Posterior vena cava (tissue), 2 donors: ENCODE results near the gene TANC2. TPM values are rescaled to one million over a fixed set of nuclear protein-coding genes. Genes with fewer than 3 reads are reported as not detected.
"Not testable (repeated sequence)": the region's sequence is repeated elsewhere in the genome, so short reads cannot be mapped to it uniquely, and the experiment has no call there.

Experiments
- DNase-seq: peaks from one replicate; pipeline ENCODE4 v3.0.0-alpha.2; 2020; ENCODE audit warnings: low spot score
- intact Hi-C, 2 donors: fragments of 100-400 bp; cut with DNase I; formaldehyde crosslinking; loops; one replicate each; pipeline versions ENCODE4 v1.14.1 to v1.14.2; 2022 to 2023
- total RNA-seq, 2 donors: library from RNA; stranded (reverse); fragmentation: NEBNext Ultra II Directional; extraction: Animal tissue kit (Norgen Biotek cat#: 25700); gene quantifications; one replicate each; pipeline ENCODE4 v1.2.1, GENCODE V29; 2021
- donor health status: DM: yes; HTN: yes; CAD: no.
- donor health status: DM: yes; HTN: yes; CAD: no.

TANC2 gene
- total RNA-seq, 2 donors from 2014 or later, result 24.9 to 36.1 TPM

- intact Hi-C loops, result no loop called here
- no peak for DNase-seq
Measured at GRCh38 chr17:62950067-62950466, 16.0 kb upstream of the TANC2 start.

- intact Hi-C loops, result no loop called here
- DNase-seq, result no peak
Measured at GRCh38 chr17:62955841-62956352, 10.1 kb upstream of the TANC2 start.

- intact Hi-C loops, result no loop called here
- DNase-seq, result no peak
Measured at GRCh38 chr17:62963296-62963695, 2.7 kb upstream of the TANC2 start.

- intact Hi-C loops, result no loop called here
- DNase-seq, result no peak
Measured at GRCh38 chr17:62964506-62964905, 1.5 kb upstream of the TANC2 start.

- intact Hi-C loops, result loop anchor here (5.0 kb wide), 2 partner anchors 258 to 263 kb away; no protein-coding TSS in a partner anchor
- DNase-seq, result no peak
Measured at GRCh38 chr17:62965174-62965685, 805 bp upstream of the TANC2 start.

GRCh38 chr17:62966426-62967204, 580 bp downstream of the TANC2 start:
- intact Hi-C loops, result loop anchor here (5.0 kb wide), 2 partner anchors 259 to 264 kb away; no protein-coding TSS in a partner anchor
- no peak for DNase-seq

- DNase-seq, result no peak
- intact Hi-C loops, result loop anchor here (5.0 kb wide), 2 partner anchors 260 to 265 kb away; no protein-coding TSS in a partner anchor
Measured at GRCh38 chr17:62967205-62967529, 1.1 kb downstream of the TANC2 start.

GRCh38 chr17:62968445-62968923, 2.4 kb downstream of the TANC2 start:
- intact Hi-C loops, result loop anchor here (5.0 kb wide), 2 partner anchors 261 to 266 kb away; no protein-coding TSS in a partner anchor

GRCh38 chr17:62970610-62971009, 4.6 kb downstream of the TANC2 start:
- no peak for DNase-seq
- intact Hi-C loops, result no loop called here

More at GRCh38 chr17:62968445-62968923, 2.4 kb downstream of the TANC2 start:
- DNase-seq, result no peak

- intact Hi-C loops, result no loop called here
Measured at GRCh38 chr17:62971853-62972252, 5.8 kb downstream of the TANC2 start.

GRCh38 chr17:62974788-62975187, 8.8 kb downstream of the TANC2 start:
- no peak for DNase-seq
- intact Hi-C loops, result no loop called here

More at GRCh38 chr17:62971853-62972252, 5.8 kb downstream of the TANC2 start:
- no peak for DNase-seq

GRCh38 chr17:62975206-62975605, 9.2 kb downstream of the TANC2 start:
- intact Hi-C loops, result no loop called here

GRCh38 chr17:62976643-62977231, 10.7 kb downstream of the TANC2 start:
- intact Hi-C loops, DNase-seq: not testable (repeated sequence)

More at GRCh38 chr17:62975206-62975605, 9.2 kb downstream of the TANC2 start:
- DNase-seq, result no peak

GRCh38 chr17:62980842-62981241, 14.8 kb downstream of the TANC2 start:
- DNase-seq, result no peak
- intact Hi-C loops, result no loop called here

- no peak for DNase-seq
- intact Hi-C loops, result no loop called here
Measured at GRCh38 chr17:62981933-62982332, 15.9 kb downstream of the TANC2 start.

GRCh38 chr17:62984801-62985200, 18.8 kb downstream of the TANC2 start:
- intact Hi-C loops, result no loop called here
- DNase-seq, result no peak

- intact Hi-C loops, result no loop called here
- no peak for DNase-seq
Measured at GRCh38 chr17:62986549-62986948, 20.5 kb downstream of the TANC2 start.

GRCh38 chr17:62987136-62987535, 21.1 kb downstream of the TANC2 start:
- no peak for DNase-seq
- intact Hi-C loops, result no loop called here

- no peak for DNase-seq
- intact Hi-C loops, result no loop called here
Measured at GRCh38 chr17:62989501-62989900, 23.5 kb downstream of the TANC2 start.

- intact Hi-C loops, result no loop called here
- DNase-seq, result no peak
Measured at GRCh38 chr17:62994931-62995330, 28.9 kb downstream of the TANC2 start.
